Right ventricle myocardium superior (tissue), 1 donor: ENCODE data around the gene CCDC122. TPM values are rescaled to one million over a fixed set of nuclear protein-coding genes. Genes with fewer than 3 reads are reported as not detected.

Experiments
- ATAC-seq: fragments of 200-7000 bp; cut with Tn5 transposase; one replicate; pipeline ENCODE4 v1.9.1; 2020; ENCODE audit warnings: mild to moderate bottlenecking; ENCODE audit not compliant: poor library complexity
- DNase-seq: peaks from one replicate; pipeline ENCODE4 v3.0.0-alpha.2; 2020
- intact Hi-C: fragments of 100-400 bp; cut with DNase I; formaldehyde crosslinking; loops from one replicate; pipeline ENCODE4 v1.11.2; 2022
- long read RNA-seq: library from polyadenylated mRNA; unstranded; transcript quantifications from one replicate; pipeline ENCODE4 v2.0.0, GENCODE V29; 2021
- total RNA-seq: library from RNA; stranded (reverse); fragmentation: NEBNext Ultra II Directional; extraction: Animal tissue kit (Norgen Biotek cat#: 25700); gene quantifications from one replicate; pipeline ENCODE4 v1.2.1, GENCODE V29; 2021
- donor health status: DM: no; HTN: yes; CAD: no; lungs with severe emphysema.

Gene CCDC122
- 3.4 TPM for total RNA-seq
- long read RNA-seq, partial matches to known transcripts = 0 of 6 reads
- long read RNA-seq, other reads (novel, unspliced or antisense) = 6 of 6 reads

GRCh38 chr13:43878892-43879754 lies at the start of gene CCDC122:
Gene CCDC122, minus strand, starts transcription at chr13:43879740. Its CDS starts 10,364 bp downstream, at chr13:43869376.
- ATAC-seq (peak; percentile 92), DNase-seq (peak; percentile 92)
- intact Hi-C loops = loop anchor here (10.0 kb wide), 1 partner anchor 1284 kb away; no protein-coding TSS in a partner anchor

- intact Hi-C loops = no loop called here
- no peak for ATAC-seq
Observed at GRCh38 chr13:43924549-43925245, 45.2 kb upstream of the CCDC122 start.

DNA sequence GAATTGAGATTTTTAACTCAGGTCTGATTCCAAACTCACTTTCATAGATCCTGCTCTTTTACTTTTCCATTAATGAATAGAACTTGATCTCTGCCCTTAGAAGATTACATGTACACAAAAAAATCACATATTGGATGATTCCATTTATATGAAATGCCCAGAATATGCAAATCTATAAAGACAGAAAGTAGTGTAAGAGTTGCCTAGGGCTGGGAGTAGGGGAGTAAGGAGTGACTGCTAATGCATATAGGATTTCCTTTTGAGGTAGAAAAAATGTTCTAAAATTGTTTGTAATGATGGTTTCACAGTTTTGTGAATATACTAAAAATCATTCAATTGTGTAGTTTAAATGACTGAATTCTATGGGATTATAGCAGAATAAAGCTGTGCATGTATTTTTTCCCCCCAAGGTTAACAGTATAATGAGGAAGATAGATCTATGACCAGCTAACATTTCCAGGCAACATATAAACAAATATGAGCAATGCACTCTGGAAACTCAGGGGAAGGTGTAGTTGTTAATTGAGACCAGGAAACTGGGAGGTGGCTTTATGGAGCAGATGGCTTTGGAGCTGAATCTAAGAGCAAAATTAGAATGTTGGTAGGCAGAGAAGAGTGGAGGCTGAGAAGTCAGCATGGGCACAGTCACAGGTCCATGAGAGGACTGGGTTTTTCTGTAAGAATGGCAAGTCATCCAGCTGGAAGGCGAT lies 41.6 kb upstream of the CCDC122 start:
- ATAC-seq = no peak
- DNase-seq = no peak
- intact Hi-C loops = no loop called here

More at GRCh38 chr13:43924549-43925245, 45.2 kb upstream of the CCDC122 start:
- DNase-seq = no peak

- intact Hi-C loops = loop anchor here (10.0 kb wide), 1 partner anchor 66 kb away; no protein-coding TSS in a partner anchor
- ATAC-seq (no peak), DNase-seq (no peak)
Observed at GRCh38 chr13:43918636-43919035, 39.1 kb upstream of the CCDC122 start.

GRCh38 chr13:43916828-43917227 lies 37.3 kb upstream of the CCDC122 start:
- intact Hi-C loops = loop anchor here (10.0 kb wide), 1 partner anchor 68 kb away; no protein-coding TSS in a partner anchor
- DNase-seq (no peak), ATAC-seq (no peak)

DNA sequence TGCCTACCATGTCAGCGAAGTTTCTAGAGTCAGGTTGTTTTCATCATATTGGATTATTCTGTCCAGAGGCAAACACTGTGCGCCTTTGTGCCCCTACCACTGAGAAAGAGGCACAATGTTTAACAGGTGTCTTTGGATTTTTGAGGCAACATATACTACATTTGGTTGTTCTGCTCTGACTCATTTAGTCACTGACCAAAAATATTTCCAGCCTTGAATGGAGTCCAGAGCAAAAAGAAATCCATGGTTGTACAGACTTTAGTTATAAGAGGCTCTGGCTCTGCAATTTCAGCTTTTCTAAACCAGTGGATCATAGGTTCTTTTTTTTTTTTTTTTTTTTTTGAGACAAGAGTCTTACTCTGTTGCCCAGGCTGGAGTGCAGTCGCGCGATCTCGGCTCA lies 35.9 kb upstream of the CCDC122 start:
- no peak for ATAC-seq
- DNase-seq = no peak
- intact Hi-C loops = loop anchor here (10.0 kb wide), 1 partner anchor 69 kb away; no protein-coding TSS in a partner anchor

DNA sequence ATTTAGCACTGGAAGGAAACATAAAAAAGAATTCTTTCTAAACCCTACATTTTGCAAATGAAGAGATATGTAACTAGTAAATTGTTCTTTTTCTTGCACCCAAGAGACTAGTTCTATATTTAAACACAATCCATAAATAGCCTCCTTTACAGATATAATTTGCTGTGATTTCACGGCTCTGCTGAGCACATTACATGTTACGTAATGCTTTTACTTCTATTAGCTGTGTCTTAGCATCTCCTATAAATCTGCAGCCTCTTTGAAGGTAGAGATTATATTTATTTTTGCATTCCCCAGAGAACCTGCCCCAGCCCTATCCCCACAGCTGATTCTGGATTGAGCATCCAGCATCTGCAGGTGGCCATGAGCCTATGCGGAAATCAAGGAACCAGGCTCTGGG lies 32.3 kb upstream of the CCDC122 start:
- DNase-seq (no peak), ATAC-seq (peak; percentile 67)
- intact Hi-C loops = loop anchor here (10.0 kb wide), 1 partner anchor 73 kb away; no protein-coding TSS in a partner anchor

GRCh38 chr13:43911278-43911677 lies 31.7 kb upstream of the CCDC122 start:
- ATAC-seq (peak; percentile 47), DNase-seq (no peak)
- intact Hi-C loops = loop anchor here (10.0 kb wide), 1 partner anchor 74 kb away; no protein-coding TSS in a partner anchor

GRCh38 chr13:43910856-43911255 lies 31.3 kb upstream of the CCDC122 start:
- ATAC-seq (no peak), DNase-seq (no peak)
- intact Hi-C loops = loop anchor here (10.0 kb wide), 1 partner anchor 74 kb away; no protein-coding TSS in a partner anchor

GRCh38 chr13:43908156-43909126 lies 28.9 kb upstream of the CCDC122 start:
- no peak for DNase-seq
- ATAC-seq = peak; percentile 36
- intact Hi-C loops = loop anchor here (5.0 to 10.0 kb wide), 3 partner anchors 139 to 564 kb away; no protein-coding TSS in a partner anchor

- DNase-seq (no peak), ATAC-seq (peak; percentile 74)
- intact Hi-C loops = loop anchor here (2.0 to 10.0 kb wide), 4 partner anchors 142 to 567 kb away; no protein-coding TSS in a partner anchor
Observed at GRCh38 chr13:43905435-43906031, 26.0 kb upstream of the CCDC122 start.

DNA sequence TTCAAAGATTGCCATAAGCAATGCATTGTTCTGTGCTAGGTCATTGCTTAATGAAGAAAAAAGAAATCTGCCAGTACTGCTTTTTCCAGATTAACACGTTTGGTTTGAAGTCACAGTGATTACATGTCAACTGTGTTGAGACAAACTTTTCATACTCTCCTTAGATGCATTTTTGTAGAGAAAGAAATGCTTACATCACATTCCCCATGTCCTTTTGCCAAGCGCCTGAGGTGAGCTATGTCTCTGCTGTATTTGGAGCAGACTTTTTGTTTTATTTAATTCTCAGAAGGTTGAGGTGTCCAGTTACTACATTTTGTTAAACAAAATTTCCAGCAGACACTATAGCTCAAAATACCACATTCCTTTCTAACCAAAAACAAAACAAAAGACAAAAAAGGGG lies 16.4 kb upstream of the CCDC122 start:
- intact Hi-C loops = loop anchor here (5.0 kb wide), 1 partner anchor 551 kb away; no protein-coding TSS in a partner anchor
- no peak for ATAC-seq
- no peak for DNase-seq

- intact Hi-C loops = no loop called here
- DNase-seq (no peak), ATAC-seq (no peak)
Observed at GRCh38 chr13:43894438-43894837, 14.9 kb upstream of the CCDC122 start.

DNA sequence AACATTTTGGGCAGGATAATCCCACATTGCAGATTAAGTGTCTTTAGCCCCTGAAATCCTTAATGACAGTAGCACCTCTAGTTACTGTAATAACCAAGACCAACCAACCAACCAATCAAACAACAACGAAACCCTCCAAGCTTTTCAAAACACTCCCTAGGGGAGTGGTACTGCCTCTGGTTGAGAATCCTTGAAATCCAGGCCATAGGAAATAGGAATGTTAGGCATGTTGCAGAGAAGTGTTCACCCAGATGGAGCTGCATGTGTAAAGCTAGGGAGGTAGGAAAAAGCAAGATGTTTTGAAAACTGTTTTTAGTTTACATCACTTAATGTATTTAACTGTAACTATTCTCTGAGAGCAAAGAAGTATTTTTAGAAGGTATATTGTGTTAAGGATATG lies 4.7 kb upstream of the CCDC122 start:
- no peak for DNase-seq
- intact Hi-C loops = no loop called here
- no peak for ATAC-seq

DNA sequence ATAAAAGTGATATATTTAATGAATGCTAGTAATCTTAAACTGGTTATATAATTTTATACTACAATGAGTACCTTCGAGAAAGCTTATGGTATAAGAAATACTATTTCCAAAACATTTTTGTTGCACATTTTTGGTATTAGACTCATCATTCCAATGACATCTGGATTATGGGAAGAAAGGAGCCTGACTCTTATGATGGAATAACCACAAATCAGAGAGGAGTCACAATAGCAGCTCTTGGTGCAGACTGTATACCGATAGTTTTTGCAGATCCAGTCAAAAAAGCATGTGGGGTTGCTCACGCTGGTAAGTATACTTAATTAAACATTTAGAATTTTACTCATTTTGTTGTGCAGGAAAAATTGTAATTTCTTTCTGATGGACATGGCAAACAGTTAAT lies 4.1 kb upstream of the CCDC122 start:
- ATAC-seq (no peak), DNase-seq (no peak)
- intact Hi-C loops = no loop called here

- no peak for ATAC-seq
- DNase-seq = no peak
- intact Hi-C loops = no loop called here
Observed at GRCh38 chr13:43881580-43881979, 2.0 kb upstream of the CCDC122 start.

- no peak for DNase-seq
- ATAC-seq = no peak
- intact Hi-C loops = no loop called here
Observed at GRCh38 chr13:43880926-43881325, 1.4 kb upstream of the CCDC122 start.
